HCT116 (cell line): ENCODE results near the gene SSMEM1. TPM values are rescaled to one million over a fixed set of nuclear protein-coding genes. Genes with fewer than 3 reads are reported as not detected.
"Not testable (repeated sequence)": the region's sequence is repeated elsewhere in the genome, so short reads cannot be mapped to it uniquely, and the experiment has no call there.

Source experiments
- ATAC-seq: fragments of 200-7000 bp; cut with Tn5 transposase; 2 replicates; pipeline ENCODE4 v1.9.1; 2020; ENCODE audit warnings: mild to moderate bottlenecking, moderate library complexity
- BruUV-seq: library from RNA; stranded (reverse); fragments of 400-500 nt; replicated peaks from 2 replicates; lab custom pipeline; 2021; lab: Mats Ljungman, UMichigan
- CTCF ChIA-PET: fragments of 300-600 bp; sonication (Branson Sonifier 250); formaldehyde crosslinking; loops from one replicate; lab custom pipeline; 2021; ENCODE audit warnings: antibody characterized with exemption; lab: Charles Lee
- POLR2A ChIA-PET: fragments of 300-600, 350-600 bp; sonication (Branson Sonifier 250); formaldehyde crosslinking; loops from one replicate; lab custom pipeline; 2021; ENCODE audit warnings: antibody characterized with exemption; lab: Charles Lee
- RAD21 ChIA-PET, 2 experiments: fragments of 300-600 bp; sonication (Branson Sonifier 250); formaldehyde crosslinking; loops; one replicate each; lab custom pipeline; 2023; ENCODE audit warnings: low total read pairs in 2 of 2; ENCODE audit not compliant: uncharacterized antibody in 2 of 2, unreplicated experiment in 2 of 2, low non-redundant PET in 1 of 2; lab: Charles Lee
- DNase-seq: peaks from one replicate; pipeline ENCODE4 v3.0.0-alpha.2; 2010; ENCODE audit warnings: low read depth, low spot score
- H2AFZ ChIP-seq: fragments of 200-600 bp; shearing (Covaris generic), sonication (generic); 2 replicates; pipeline ENCODE4 v1.6.1; 2017; ENCODE audit warnings: low read depth, mixed run types, mixed read lengths, antibody characterized with exemption, low read length; ENCODE audit not compliant: poor library complexity, severe bottlenecking
- H3K27ac ChIP-seq: 2 replicates; pipeline ENCODE4 v1.5.1; 2012; ENCODE audit warnings: low read depth, low read length
- H3K27me3 ChIP-seq: fragments of 200-600 bp; sonication (generic); 2 replicates; pipeline ENCODE4 v1.6.1; 2016; ENCODE audit warnings: mixed run types, low read length, mixed read lengths; ENCODE audit not compliant: insufficient read depth
- H3K36me3 ChIP-seq, 2 experiments: fragments of 200-500 bp in 1 of 2; fragments of 200-600 bp in 1 of 2; sonication (Bioruptor generic) in 1 of 2; sonication (generic) in 1 of 2; 2 replicates each; pipeline versions ENCODE4 v1.5.1 to v1.6.1; 2014 to 2016; ENCODE audit warnings: low read length in 2 of 2, inconsistent platforms in 1 of 2, mixed read lengths in 1 of 2, mixed run types in 1 of 2; ENCODE audit not compliant: insufficient read depth in 2 of 2, control insufficient read depth in 1 of 2
- H3K4me1 ChIP-seq, 2 experiments: fragments of 200-600 bp in 1 of 2; sonication (generic) in 1 of 2; 2 replicates each; pipeline versions ENCODE4 v1.5.1 to v1.6.1; 2012 to 2017; ENCODE audit warnings: low read length in 2 of 2, inconsistent platforms in 1 of 2, mild to moderate bottlenecking in 1 of 2, mixed read lengths in 1 of 2, mixed run types in 1 of 2, moderate library complexity in 1 of 2; ENCODE audit not compliant: insufficient read depth in 2 of 2, control insufficient read depth in 1 of 2
- H3K4me2 ChIP-seq: fragments of 200-600 bp; sonication (generic); 2 replicates; pipeline ENCODE4 v1.6.1; 2017; ENCODE audit warnings: mixed run types, low read length, mixed read lengths
- H3K4me3 ChIP-seq, 2 experiments: fragments of 200-600 bp in 1 of 2; sonication (generic) in 1 of 2; replicated peaks in 1 of 2; 2 replicates each; pipeline ENCODE4 v1.5.1; 2011 to 2016; ENCODE audit warnings: low read length in 2 of 2, control low read depth in 1 of 2, low read depth in 1 of 2, mild to moderate bottlenecking in 1 of 2, mixed read lengths in 1 of 2, mixed run types in 1 of 2
- H3K79me2 ChIP-seq: fragments of 200-600 bp; sonication (generic); 2 replicates; pipeline ENCODE4 v1.6.1; 2017; ENCODE audit warnings: mild to moderate bottlenecking, mixed run types, low read length, moderate library complexity, mixed read lengths; ENCODE audit not compliant: insufficient read depth
- H3K9ac ChIP-seq: fragments of 200-600 bp; sonication (generic); 2 replicates; pipeline ENCODE4 v1.6.1; 2016; ENCODE audit warnings: low read length, mixed read lengths
- H3K9me2 ChIP-seq: fragments of 200-600 bp; sonication (generic), shearing (Covaris generic); 2 replicates; pipeline ENCODE4 v1.6.1; 2017; ENCODE audit warnings: mixed run types, mild to moderate bottlenecking, moderate library complexity; ENCODE audit not compliant: insufficient read depth
- H3K9me3 ChIP-seq, 2 experiments: fragments of 200-500 bp in 1 of 2; fragments of 200-600 bp in 1 of 2; sonication (Bioruptor generic) in 1 of 2; sonication (generic) in 1 of 2; 2 replicates each; pipeline ENCODE4 v1.6.1; 2014 to 2017; ENCODE audit warnings: low read length in 2 of 2, mixed read lengths in 2 of 2, inconsistent platforms in 1 of 2, low read depth in 1 of 2, mild to moderate bottlenecking in 1 of 2, mixed run types in 1 of 2, moderate library complexity in 1 of 2; ENCODE audit not compliant: control insufficient read depth in 1 of 2, insufficient read depth in 1 of 2
- H4K20me1 ChIP-seq: fragments of 200-600 bp; sonication (generic), shearing (Covaris generic); 2 replicates; pipeline ENCODE4 v1.6.1; 2017; ENCODE audit warnings: mixed run types, mild to moderate bottlenecking, moderate library complexity; ENCODE audit not compliant: insufficient read depth
- EZH2 ChIP-seq: fragments of 200-600 bp; sonication (generic); IDR thresholded peaks from 2 replicates; pipeline ENCODE4 v1.6.1; 2017; ENCODE audit warnings: antibody characterized with exemption, mixed run types
- JUND ChIP-seq: IDR thresholded peaks from 2 replicates; pipeline ENCODE4 v1.6.1; 2012
- POLR2A ChIP-seq: IDR thresholded peaks from 2 replicates; pipeline ENCODE4 v1.7.0; 2011; ENCODE audit warnings: borderline replicate concordance; ENCODE audit not compliant: insufficient read depth, insufficient read length; ENCODE audit errors: extremely low read depth
- RAD21 ChIP-seq: IDR thresholded peaks from 2 replicates; pipeline ENCODE4 v1.6.1; 2012; ENCODE audit warnings: low read depth, mild to moderate bottlenecking
- REST ChIP-seq: IDR thresholded peaks from 2 replicates; pipeline ENCODE4 v1.6.1; 2012; ENCODE audit warnings: low read depth
- SP1 ChIP-seq: IDR thresholded peaks from 2 replicates; pipeline ENCODE4 v1.6.1; 2012; ENCODE audit warnings: low read depth
- SRF ChIP-seq: IDR thresholded peaks from 2 replicates; pipeline ENCODE4 v1.6.1; 2012; ENCODE audit warnings: low read depth
- TCF7L2 ChIP-seq: IDR thresholded peaks from 2 replicates; pipeline ENCODE4 v1.7.0; 2011; ENCODE audit warnings: borderline replicate concordance, inconsistent platforms; ENCODE audit not compliant: insufficient read depth, insufficient read length; ENCODE audit errors: extremely low read depth
- YY1 ChIP-seq: IDR thresholded peaks from 2 replicates; pipeline ENCODE4 v1.6.1; 2011; ENCODE audit warnings: low read length, low read depth, moderate library complexity, mild to moderate bottlenecking; ENCODE audit not compliant: insufficient replicate concordance; ENCODE audit errors: extremely low read depth
- ZBTB33 ChIP-seq: IDR thresholded peaks from 2 replicates; pipeline ENCODE4 v1.6.1; 2011; ENCODE audit warnings: mild to moderate bottlenecking, low read length, moderate library complexity; ENCODE audit not compliant: insufficient replicate concordance; ENCODE audit errors: extremely low read depth
- ZFX ChIP-seq: fragments of 450-650 bp; IDR thresholded peaks from 2 replicates; pipeline ENCODE4 v1.6.1; 2017
- ZNF274 ChIP-seq: fragments of 200-500 bp; sonication (Bioruptor generic); IDR thresholded peaks from 2 replicates; pipeline ENCODE4 v1.6.1; 2014; ENCODE audit warnings: mild to moderate bottlenecking, low read depth, low read length, inconsistent platforms
- intact Hi-C: fragments of 100-400 bp; cut with micrococcal nuclease; formaldehyde crosslinking; loops from 2 replicates; pipeline ENCODE4 v1.10.0; 2022
- total RNA-seq: library from RNA; stranded (reverse); gene quantifications from one replicate; pipeline ENCODE4 v1.2.1, GENCODE V29; 2021; ENCODE audit not compliant: unreplicated experiment

The SSMEM1 gene
- total RNA-seq, 1 experiment from 2014 or later: not detected

GRCh38 chr7:130224923-130225322 is 17.3 kb downstream of the SSMEM1 start:
- ATAC-seq, H4K20me1 ChIP-seq, RAD21 ChIA-PET, H3K27ac ChIP-seq, H3K36me3 ChIP-seq, H3K27me3 ChIP-seq, H3K9me3 ChIP-seq, H3K79me2 ChIP-seq, BruUV-seq, H3K9ac ChIP-seq, H2AFZ ChIP-seq, H3K4me3 ChIP-seq, H3K9me2 ChIP-seq, H3K4me1 ChIP-seq, H3K4me2 ChIP-seq, POLR2A ChIA-PET, DNase-seq, intact Hi-C loops: not testable (repeated sequence)
- CTCF ChIA-PET: interaction anchor here (0.6 kb wide), 1 partner anchor 607 kb away, joined by 3 read pairs; no protein-coding TSS in a partner anchor

- ChIA-PET RAD21 (no interaction called here), POLR2A (interaction anchor here (0.6 kb wide), 1 partner anchor 119 kb away, joined by 5 read pairs; no protein-coding TSS in a partner anchor), CTCF (no interaction called here)
- Histone ChIP-seq H3K4me2 (no peak overlapping the region), H2AFZ (no peak overlapping the region), H3K9ac (no peak overlapping the region), H3K9me3 (no peaks in the 10 kb centered on the region), H3K4me3 (no peak overlapping the region), H4K20me1 (no peaks in the 10 kb centered on the region), H3K79me2 (no peaks in the 10 kb centered on the region), H3K9me2 (no peaks in the 10 kb centered on the region), H3K4me1 (peaks cover 0 to 4% of the 10 kb centered on the region in 2 experiments; a peak in 1 of 4 replicates), H3K27ac (no peak overlapping the region), H3K36me3 (no peaks in the 10 kb centered on the region), H3K27me3 (no peaks in the 10 kb centered on the region)
- intact Hi-C loops: no loop called here
- ATAC-seq (no peak), DNase-seq (no peak)
- TF ChIP-seq TCF7L2: no peak
- no peak for TF ChIP-seq ZNF274
- no peak for TF ChIP-seq SRF
- no peak for TF ChIP-seq YY1
- TF ChIP-seq ZBTB33: no peak
- no peak for TF ChIP-seq REST
- no peak for TF ChIP-seq JUND
- TF ChIP-seq SP1: no peak
- no peak for TF ChIP-seq ZFX
- no peak for TF ChIP-seq POLR2A
- no peak for TF ChIP-seq EZH2
- no peak for TF ChIP-seq RAD21
- no TSS peak for BruUV-seq
Observed at GRCh38 chr7:130226333-130226732, 18.7 kb downstream of the SSMEM1 start.
